ENCODE data around the gene PCDHAC1.

PCDHAC1 gene

DNA sequence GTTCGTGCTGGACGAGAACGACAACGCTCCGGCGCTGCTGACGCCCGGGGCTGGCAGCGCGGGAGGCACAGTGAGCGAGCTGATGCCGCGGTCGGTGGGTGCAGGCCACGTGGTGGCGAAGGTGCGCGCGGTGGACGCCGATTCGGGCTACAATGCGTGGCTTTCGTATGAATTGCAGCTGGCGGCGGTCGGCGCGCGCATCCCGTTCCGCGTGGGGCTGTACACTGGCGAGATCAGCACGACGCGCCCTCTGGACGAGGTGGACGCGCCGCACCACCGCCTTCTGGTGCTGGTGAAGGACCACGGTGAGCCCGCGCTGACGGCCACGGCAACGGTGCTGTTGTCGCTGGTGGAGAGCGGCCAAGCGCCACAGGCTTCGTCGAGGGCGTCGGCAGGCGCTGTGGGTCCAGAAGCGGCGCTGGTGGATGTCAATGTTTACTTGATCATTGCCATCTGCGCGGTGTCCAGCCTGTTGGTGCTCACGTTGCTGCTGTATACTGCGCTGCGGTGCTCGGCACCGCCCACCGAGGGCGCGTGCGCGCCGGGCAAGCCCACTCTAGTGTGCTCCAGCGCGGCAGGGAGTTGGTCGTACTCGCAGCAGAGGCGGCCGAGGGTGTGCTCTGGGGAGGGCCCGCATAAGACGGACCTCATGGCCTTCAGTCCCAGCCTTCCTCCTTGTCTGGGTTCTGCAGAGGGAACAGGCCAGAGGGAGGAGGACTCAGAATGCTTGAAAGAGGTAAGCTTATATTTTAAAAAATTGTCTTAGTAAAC, 42.0 kb upstream of the PCDHAC1 start:
- TF ChIP-seq SUZ12 (IDR thresholded peaks at IDR 0.05; ENCODE audit: extremely low read depth, insufficient read depth, insufficient read length) (no peak), YY1 (IDR thresholded peaks at IDR 0.05; ENCODE audit: insufficient read depth, insufficient read length) (no peak)

DNA sequence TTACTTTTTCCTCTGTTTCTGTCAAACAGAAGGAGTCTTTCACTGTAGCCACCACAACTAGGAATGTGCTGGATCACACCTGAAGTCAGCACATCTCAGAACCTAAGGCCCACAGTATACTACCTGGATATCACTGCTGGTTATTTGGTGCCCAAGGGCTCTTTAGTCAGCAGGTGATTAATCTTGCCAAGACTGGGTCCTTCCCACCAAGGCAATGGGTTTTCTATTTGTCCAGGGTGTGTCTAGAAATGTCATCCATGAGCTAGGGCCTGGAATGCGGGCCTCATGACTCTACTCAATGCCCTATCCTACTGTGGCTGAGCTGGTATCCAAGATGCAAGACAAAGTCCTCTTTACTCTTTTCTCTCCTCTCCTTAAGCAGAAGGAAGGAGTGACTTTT, 9.8 kb upstream of the PCDHAC1 start:
- H3K36me3 ChIP-seq (ENCODE audit: insufficient read depth, insufficient read length, low read length) = no peaks in the 10 kb centered on the region
- no peak for TF ChIP-seq YY1 (IDR thresholded peaks at IDR 0.05; ENCODE audit: insufficient read depth, insufficient read length)
- no peak for TF ChIP-seq SUZ12 (IDR thresholded peaks at IDR 0.05; ENCODE audit: extremely low read depth, insufficient read depth, insufficient read length)
- no peak for TF ChIP-seq ZNF274 (IDR thresholded peaks at IDR 0.05; ENCODE audit: low read depth, low read length)
- H3K4me3 ChIP-seq (ENCODE audit: insufficient read length, low read depth) = no peak overlapping the region
- no peak for DNase-seq (ENCODE audit: low read depth, low spot score)
- H3K4me1 ChIP-seq (ENCODE audit: insufficient read depth, insufficient read length) = no peaks in the 10 kb centered on the region
- no peaks in the 10 kb centered on the region for H3K9me3 ChIP-seq (ENCODE audit: insufficient read depth, low read length)
- H3K27me3 ChIP-seq (ENCODE audit: insufficient read depth, insufficient read length) = no peaks in the 10 kb centered on the region
- no peak overlapping the region for H3K9ac ChIP-seq (ENCODE audit: insufficient read length, low read depth)

More for the DNA sequence above, 42.0 kb upstream of the PCDHAC1 start:
- DNase-seq (ENCODE audit: low read depth, low spot score) = no peak
- Histone ChIP-seq H3K36me3 (ENCODE audit: insufficient read depth, insufficient read length, low read length) (peaks cover 4% of the 10 kb centered on the region), H3K9me3 (ENCODE audit: insufficient read depth, low read length) (peaks cover 9% of the 10 kb centered on the region; the same call in 1 of the 2 replicates), H3K9ac (ENCODE audit: insufficient read length, low read depth) (no peak overlapping the region), H3K27me3 (ENCODE audit: insufficient read depth, insufficient read length) (no peaks in the 10 kb centered on the region), H3K4me3 (ENCODE audit: insufficient read length, low read depth) (no peak overlapping the region), H3K4me1 (ENCODE audit: insufficient read depth, insufficient read length) (no peaks in the 10 kb centered on the region)

DNA sequence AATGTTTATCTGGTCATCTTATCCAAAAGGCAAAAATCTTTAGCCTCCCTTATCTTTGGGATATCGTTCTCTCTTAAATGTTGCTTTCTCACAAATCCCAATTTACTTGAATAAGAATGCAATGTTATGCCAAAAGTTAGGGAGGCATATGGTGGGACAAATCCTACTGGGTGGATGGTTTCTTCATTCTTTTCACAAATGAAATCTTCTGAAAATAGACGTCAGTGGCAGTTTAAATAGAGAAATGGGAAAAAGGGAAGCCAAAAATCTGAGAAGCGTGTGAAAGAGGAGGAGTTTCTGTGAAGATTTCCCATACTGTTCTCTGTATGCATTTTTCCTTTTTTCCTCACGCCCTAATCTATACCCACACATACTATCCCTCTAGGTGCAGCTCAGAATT, 2.5 kb upstream of the PCDHAC1 start:
- TF ChIP-seq YY1 (IDR thresholded peaks at IDR 0.05; ENCODE audit: insufficient read depth, insufficient read length) (no peak), ZNF274 (IDR thresholded peaks at IDR 0.05; ENCODE audit: low read depth, low read length) (no peak), SUZ12 (IDR thresholded peaks at IDR 0.05; ENCODE audit: extremely low read depth, insufficient read depth, insufficient read length) (no peak)
- Histone ChIP-seq H3K27me3 (ENCODE audit: insufficient read depth, insufficient read length) (peaks cover 17% of the 10 kb centered on the region), H3K36me3 (ENCODE audit: insufficient read depth, insufficient read length, low read length) (no peaks in the 10 kb centered on the region), H3K9ac (ENCODE audit: insufficient read length, low read depth) (no peak overlapping the region), H3K9me3 (ENCODE audit: insufficient read depth, low read length) (peaks cover 16% of the 10 kb centered on the region; the same call in 1 of the 2 replicates), H3K4me3 (ENCODE audit: insufficient read length, low read depth) (no peak overlapping the region), H3K4me1 (ENCODE audit: insufficient read depth, insufficient read length) (peaks cover 7% of the 10 kb centered on the region)
- no peak for DNase-seq (ENCODE audit: low read depth, low spot score)

DNA sequence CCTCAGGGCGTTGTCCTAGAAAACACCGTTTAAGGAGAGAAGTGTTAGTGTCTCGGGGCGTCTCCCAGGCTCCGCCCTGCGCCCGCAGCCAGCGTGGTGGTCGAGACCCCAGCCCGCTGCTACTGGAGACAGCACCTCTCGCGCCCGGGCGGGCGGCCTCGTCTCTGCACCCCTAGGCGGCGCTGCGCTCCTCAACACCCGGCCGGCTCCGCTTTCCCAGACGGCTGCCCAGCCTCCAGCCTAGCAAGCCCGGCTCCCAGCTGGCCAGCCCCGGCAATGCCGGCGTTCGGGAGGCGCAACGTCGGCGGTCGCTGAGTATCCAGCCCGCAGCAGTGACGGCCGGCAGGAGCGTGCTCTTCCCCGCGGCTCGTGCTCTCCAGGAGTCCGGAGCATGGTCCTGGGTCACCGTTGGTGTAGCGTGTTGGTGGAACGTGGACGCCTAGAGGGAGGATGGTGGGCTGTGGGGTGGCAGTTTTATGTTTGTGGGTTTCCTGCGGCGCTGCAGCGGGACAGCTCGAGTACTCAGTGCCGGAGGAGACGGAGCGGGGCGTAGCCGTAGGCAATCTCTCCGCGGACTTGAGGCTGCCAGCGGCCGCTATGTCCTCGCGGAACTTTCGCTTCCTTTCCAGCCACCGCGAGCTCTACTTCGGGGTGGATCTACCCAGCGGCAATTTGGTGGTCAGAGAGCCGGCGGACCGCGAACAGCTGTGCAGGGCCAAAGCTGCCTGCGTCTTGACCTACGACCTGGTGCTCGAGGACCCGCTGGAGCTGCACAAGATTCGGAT, 536 bp downstream of the PCDHAC1 start:
- TF ChIP-seq SUZ12 (IDR thresholded peaks at IDR 0.05; ENCODE audit: extremely low read depth, insufficient read depth, insufficient read length) = no peak
- TF ChIP-seq ZNF274 (IDR thresholded peaks at IDR 0.05; ENCODE audit: low read depth, low read length) = no peak
- no peak for TF ChIP-seq YY1 (IDR thresholded peaks at IDR 0.05; ENCODE audit: insufficient read depth, insufficient read length)
- peak; percentile 86 for DNase-seq (ENCODE audit: low read depth, low spot score)

DNA sequence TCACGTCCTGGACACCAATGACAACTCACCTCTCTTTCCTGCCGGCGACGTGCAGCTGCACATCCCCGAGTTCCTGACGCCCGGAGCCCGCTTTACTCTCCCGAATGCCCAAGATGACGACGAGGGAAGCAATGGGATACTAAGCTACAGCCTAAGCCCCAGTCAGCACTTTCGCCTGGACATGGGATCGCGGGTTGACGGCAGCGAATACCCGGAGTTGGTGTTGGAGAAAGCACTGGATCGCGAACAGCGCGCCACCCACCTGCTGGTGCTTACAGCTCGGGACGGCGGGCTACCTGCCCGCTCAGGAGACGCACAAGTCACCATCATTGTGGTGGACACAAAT, 1.1 kb downstream of the PCDHAC1 start:
- Histone ChIP-seq H3K4me1 (ENCODE audit: insufficient read depth, insufficient read length) (peaks cover 7% of the 10 kb centered on the region), H3K9ac (ENCODE audit: insufficient read length, low read depth) (peak overlapping the region; percentile 82), H3K36me3 (ENCODE audit: insufficient read depth, insufficient read length, low read length) (no peaks in the 10 kb centered on the region), H3K4me3 (ENCODE audit: insufficient read length, low read depth) (peak overlapping the region; percentile 58), H3K27me3 (ENCODE audit: insufficient read depth, insufficient read length) (peaks cover 17% of the 10 kb centered on the region), H3K9me3 (ENCODE audit: insufficient read depth, low read length) (peaks cover 20% of the 10 kb centered on the region; the same call in 1 of the 2 replicates)
- peak; percentile 0 for DNase-seq (ENCODE audit: low read depth, low spot score)
- no peak for TF ChIP-seq YY1 (IDR thresholded peaks at IDR 0.05; ENCODE audit: insufficient read depth, insufficient read length)
- no peak for TF ChIP-seq ZNF274 (IDR thresholded peaks at IDR 0.05; ENCODE audit: low read depth, low read length)
- no peak for TF ChIP-seq SUZ12 (IDR thresholded peaks at IDR 0.05; ENCODE audit: extremely low read depth, insufficient read depth, insufficient read length)

More for the DNA sequence above, 536 bp downstream of the PCDHAC1 start:
- no peaks in the 10 kb centered on the region for H3K36me3 ChIP-seq (ENCODE audit: insufficient read depth, insufficient read length, low read length)
- peaks cover 17% of the 10 kb centered on the region for H3K27me3 ChIP-seq (ENCODE audit: insufficient read depth, insufficient read length)
- H3K4me3 ChIP-seq (ENCODE audit: insufficient read length, low read depth) = peak overlapping the region; percentile 58
- H3K9me3 ChIP-seq (ENCODE audit: insufficient read depth, low read length) = peaks cover 20% of the 10 kb centered on the region; the same call in 1 of the 2 replicates
- H3K9ac ChIP-seq (ENCODE audit: insufficient read length, low read depth) = peak overlapping the region; percentile 82
- peaks cover 7% of the 10 kb centered on the region for H3K4me1 ChIP-seq (ENCODE audit: insufficient read depth, insufficient read length)

DNA sequence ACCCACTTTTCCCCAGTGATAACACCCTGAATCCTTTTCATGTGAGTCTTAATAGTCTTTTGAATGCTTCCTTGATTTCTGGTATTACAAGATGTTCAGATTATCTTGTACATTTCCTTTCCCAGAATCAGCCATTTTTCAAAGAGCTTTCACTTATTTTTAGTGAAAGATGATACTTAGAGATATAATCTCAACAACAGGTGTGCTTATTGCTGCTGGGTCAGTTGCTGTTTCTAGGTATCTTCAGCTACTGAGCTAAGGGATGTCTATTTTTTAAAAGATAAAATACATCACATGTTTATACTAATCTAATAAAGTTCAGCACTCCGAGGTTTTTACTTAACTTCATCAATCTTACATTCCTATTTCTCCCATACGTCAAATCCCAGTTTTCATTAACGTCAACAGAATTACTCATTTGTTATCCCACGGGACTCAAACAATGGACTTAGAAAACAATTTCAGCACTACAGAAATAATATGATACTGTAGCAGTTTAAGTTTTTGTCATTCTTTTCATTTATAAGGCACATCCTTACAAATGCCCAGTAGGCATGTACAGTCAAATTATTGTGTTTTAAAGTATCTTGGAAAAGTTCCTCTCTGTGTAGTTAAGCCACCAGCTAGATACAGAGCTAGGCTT, 9.0 kb downstream of the PCDHAC1 start:
- H3K4me3 ChIP-seq (ENCODE audit: insufficient read length, low read depth) = no peak overlapping the region
- TF ChIP-seq ZNF274 (IDR thresholded peaks at IDR 0.05; ENCODE audit: low read depth, low read length) (no peak), YY1 (IDR thresholded peaks at IDR 0.05; ENCODE audit: insufficient read depth, insufficient read length) (no peak), SUZ12 (IDR thresholded peaks at IDR 0.05; ENCODE audit: extremely low read depth, insufficient read depth, insufficient read length) (no peak)
- no peaks in the 10 kb centered on the region for H3K9me3 ChIP-seq (ENCODE audit: insufficient read depth, low read length)
- DNase-seq (ENCODE audit: low read depth, low spot score) = no peak
- H3K9ac ChIP-seq (ENCODE audit: insufficient read length, low read depth) = no peak overlapping the region
- H3K27me3 ChIP-seq (ENCODE audit: insufficient read depth, insufficient read length) = no peaks in the 10 kb centered on the region
- H3K4me1 ChIP-seq (ENCODE audit: insufficient read depth, insufficient read length) = no peaks in the 10 kb centered on the region
- no peaks in the 10 kb centered on the region for H3K36me3 ChIP-seq (ENCODE audit: insufficient read depth, insufficient read length, low read length)

DNA sequence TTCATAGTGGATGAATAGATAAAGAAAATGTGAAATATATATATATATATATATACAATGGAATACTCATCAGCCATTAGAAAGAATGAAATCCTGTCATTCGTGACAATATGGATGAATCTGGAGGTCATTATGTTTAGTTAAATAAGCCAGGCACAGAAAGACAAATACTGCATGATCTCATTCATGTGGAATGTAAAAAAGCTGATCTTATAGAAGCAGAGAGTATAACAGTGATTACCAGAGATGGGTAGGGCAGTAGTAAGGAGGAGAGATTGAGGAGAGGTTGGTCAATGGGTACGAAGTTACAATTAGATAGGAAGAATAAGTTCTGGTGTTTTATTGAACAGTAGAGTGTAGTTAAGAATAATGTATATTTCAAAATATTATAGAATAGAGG, 20.5 kb downstream of the PCDHAC1 start:
- Histone ChIP-seq H3K27me3 (ENCODE audit: insufficient read depth, insufficient read length) (no peaks in the 10 kb centered on the region), H3K4me3 (ENCODE audit: insufficient read length, low read depth) (no peak overlapping the region), H3K9ac (ENCODE audit: insufficient read length, low read depth) (no peak overlapping the region), H3K9me3 (ENCODE audit: insufficient read depth, low read length) (no peaks in the 10 kb centered on the region), H3K36me3 (ENCODE audit: insufficient read depth, insufficient read length, low read length) (no peaks in the 10 kb centered on the region), H3K4me1 (ENCODE audit: insufficient read depth, insufficient read length) (no peaks in the 10 kb centered on the region)
- DNase-seq (ENCODE audit: low read depth, low spot score) = no peak
- TF ChIP-seq ZNF274 (IDR thresholded peaks at IDR 0.05; ENCODE audit: low read depth, low read length) (no peak), YY1 (IDR thresholded peaks at IDR 0.05; ENCODE audit: insufficient read depth, insufficient read length) (no peak), SUZ12 (IDR thresholded peaks at IDR 0.05; ENCODE audit: extremely low read depth, insufficient read depth, insufficient read length) (no peak)

Measured in NT2/D1 (cell line).